Activated T-helper 1 cell treated with anti-CD3 and anti-CD28 coated beads, Interleukin-12 subunit alpha, Interleukin-12 subunit beta, Interleukin-2, Interleukin-4 antibody, amounts not matched to agents 30 ng/mL and 10 ng/mL and 1 ng/mL, durations not matched to agents 14 hours and 24 hours and 36 hours (primary cell): ENCODE measurements around the gene NXF1. TPM values are rescaled to one million over a fixed set of nuclear protein-coding genes. Genes with fewer than 3 reads are reported as not detected.

ENCODE experiments used
- DNase-seq: peaks from one replicate; pipeline ENCODE4 v3.0.0; 2021; ENCODE audit warnings: low spot score
- H3K27ac Mint-ChIP-seq: one replicate; pipeline ENCODE4 v1.8.0; 2021; ENCODE audit warnings: mild to moderate bottlenecking, mixed read lengths
- H3K27me3 Mint-ChIP-seq: one replicate; pipeline ENCODE4 v1.8.0; 2022; ENCODE audit warnings: mild to moderate bottlenecking, moderate library complexity, mixed read lengths; ENCODE audit not compliant: insufficient read depth
- H3K36me3 Mint-ChIP-seq: one replicate; pipeline ENCODE4 v1.8.0; 2021; ENCODE audit warnings: low read depth, mixed read lengths
- H3K4me1 Mint-ChIP-seq: one replicate; pipeline ENCODE4 v1.8.0; 2021; ENCODE audit warnings: low read depth, mixed read lengths
- H3K4me3 Mint-ChIP-seq: one replicate; pipeline ENCODE4 v1.8.0; 2021; ENCODE audit warnings: mild to moderate bottlenecking, moderate library complexity, mixed read lengths
- H3K9me3 Mint-ChIP-seq: one replicate; pipeline ENCODE4 v1.8.0; 2021; ENCODE audit warnings: mixed read lengths
- intact Hi-C: fragments of 100-400 bp; cut with micrococcal nuclease; formaldehyde crosslinking; loops from one replicate; pipeline ENCODE4 v1.15.1; 2024
- total RNA-seq: library from RNA; stranded (reverse); gene quantifications from 2 replicates; pipeline ENCODE4 v1.2.3, GENCODE V29; 2022

NXF1 gene
- total RNA-seq, 1 donor from 2014 or later, result 155 TPM

DNA sequence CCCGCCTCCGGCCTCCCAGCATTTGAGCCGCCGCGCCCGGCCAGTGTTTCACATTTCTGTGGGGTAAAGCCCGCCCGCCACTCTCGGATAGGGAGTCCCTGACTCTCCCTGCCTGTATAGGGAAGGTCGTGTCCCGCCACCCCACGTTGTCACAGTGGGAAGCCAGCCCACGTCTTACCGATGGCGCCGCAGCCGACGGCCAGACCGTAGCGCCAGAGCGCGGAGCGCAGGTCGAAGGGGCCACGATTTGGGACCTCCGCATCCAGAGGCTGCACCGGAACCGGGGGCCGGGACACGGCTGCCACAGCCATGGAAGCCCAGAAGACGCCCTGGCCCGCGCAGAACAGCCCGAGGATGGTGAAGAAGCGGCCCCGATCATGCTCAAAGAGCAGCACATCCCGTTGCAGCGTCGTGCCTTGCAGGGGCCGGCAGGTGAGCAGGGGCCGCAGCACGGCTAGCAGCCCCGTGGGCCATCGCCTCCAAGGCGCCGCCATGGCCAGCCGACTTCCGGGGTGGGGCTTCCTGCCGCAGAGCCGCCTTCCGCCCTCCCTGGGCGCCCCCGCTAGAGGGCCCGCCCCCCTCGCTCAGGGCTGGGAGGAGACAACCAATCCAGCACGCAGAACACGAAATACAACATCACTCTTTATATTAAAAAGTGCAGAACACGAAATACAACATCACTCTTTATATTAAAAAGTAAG is 13.6 kb downstream of the NXF1 start, which contains the start of gene TMEM223:
Gene TMEM223, minus strand, starts transcription at position 506 of the 701 bp plus-strand sequence. Its CDS starts 12 bp downstream, at position 494.
- H3K4me3 Mint-ChIP-seq, result peak within 1 kb of the TSS; percentile 91
- peak; percentile 89 for DNase-seq
- peak within 1 kb of the TSS; percentile 77 for H3K27ac Mint-ChIP-seq
- peaks cover 55% of the 10 kb centered on the region for H3K36me3 Mint-ChIP-seq
- intact Hi-C loops, result loop anchor here (1.0 kb wide), 3 partner anchors 14 to 41 kb away; partner anchors contain the start of genes NXF1, STX5, TAF6L and TEX54
- no peaks in the 10 kb centered on the region for H3K9me3 Mint-ChIP-seq
- H3K27me3 Mint-ChIP-seq, result no peaks in the 10 kb centered on the region
- H3K4me1 Mint-ChIP-seq, result peaks cover 40% of the 10 kb centered on the region

DNA sequence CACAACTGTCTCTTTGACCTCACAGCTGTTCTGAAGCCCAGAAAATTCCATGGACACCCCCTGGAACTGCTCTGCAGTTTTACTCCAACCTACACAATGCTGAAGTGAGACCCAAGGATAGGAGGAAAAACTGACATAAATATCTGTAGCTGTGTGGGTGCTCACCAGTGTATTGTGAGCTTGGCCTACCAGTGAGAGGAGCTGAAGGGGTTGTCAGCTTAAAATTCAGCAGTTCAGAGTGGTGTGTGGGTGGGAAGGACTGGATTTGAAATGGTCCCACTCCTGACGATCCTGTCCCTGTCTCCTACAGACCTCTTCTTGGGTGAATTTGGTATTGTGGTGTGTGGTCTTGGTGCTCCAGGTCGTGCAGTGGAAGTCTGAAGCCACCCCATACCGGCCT is 15.7 kb downstream of the NXF1 start:
- Mint-ChIP-seq H3K36me3 (peaks cover 44% of the 10 kb centered on the region), H3K27ac (peak overlapping the region; percentile 57), H3K9me3 (no peaks in the 10 kb centered on the region), H3K4me1 (peaks cover 49% of the 10 kb centered on the region), H3K27me3 (no peaks in the 10 kb centered on the region), H3K4me3 (peak overlapping the region; percentile 95)
- intact Hi-C loops, result no loop called here
- no peak for DNase-seq

GRCh38 chr11:62788991-62789390 is 16.2 kb downstream of the NXF1 start:
- intact Hi-C loops, result no loop called here

GRCh38 chr11:62787005-62787759 is 18.1 kb downstream of the NXF1 start, which contains the start of gene TMEM179B:
TMEM179B (plus strand) TSS chr11:62787402; CDS start chr11:62787432, 30 bp downstream.
- H3K27ac Mint-ChIP-seq, result peak within 1 kb of the TSS; percentile 94
- H3K27me3 Mint-ChIP-seq, result no peaks in the 10 kb centered on the region
- intact Hi-C loops, result loop anchor here (1.0 kb wide), 8 partner anchors 18 to 196 kb away; partner anchors contain the start of genes NXF1, POLR2G, SLC3A2 and STX5
- H3K9me3 Mint-ChIP-seq, result no peaks in the 10 kb centered on the region
- DNase-seq, result peak; percentile 96
- peaks cover 31% of the 10 kb centered on the region for H3K36me3 Mint-ChIP-seq
- peak within 1 kb of the TSS; percentile 95 for H3K4me3 Mint-ChIP-seq
- peaks cover 42% of the 10 kb centered on the region for H3K4me1 Mint-ChIP-seq

More at GRCh38 chr11:62788991-62789390, 16.2 kb downstream of the NXF1 start:
- H3K4me1 Mint-ChIP-seq, result peaks cover 49% of the 10 kb centered on the region
- peak overlapping the region; percentile 95 for H3K4me3 Mint-ChIP-seq
- no peaks in the 10 kb centered on the region for H3K27me3 Mint-ChIP-seq
- H3K9me3 Mint-ChIP-seq, result no peaks in the 10 kb centered on the region
- H3K36me3 Mint-ChIP-seq, result peaks cover 38% of the 10 kb centered on the region
- peak overlapping the region; percentile 57 for H3K27ac Mint-ChIP-seq
- DNase-seq, result no peak

- Mint-ChIP-seq H3K9me3 (no peaks in the 10 kb centered on the region), H3K4me1 (peaks cover 39% of the 10 kb centered on the region), H3K27me3 (no peaks in the 10 kb centered on the region), H3K27ac (peak overlapping the region; percentile 80), H3K36me3 (peaks cover 28% of the 10 kb centered on the region), H3K4me3 (peak overlapping the region; percentile 91)
- peak; percentile 85 for DNase-seq
- intact Hi-C loops, result loop anchor here (1.0 kb wide), 11 partner anchors 15 to 195 kb away; partner anchors contain the start of genes NXF1, POLR2G, SLC3A2 and STX5
These were observed 18.8 kb downstream of the NXF1 start for GRCh38 chr11:62786318-62787004.

GRCh38 chr11:62782753-62783152 is 22.5 kb downstream of the NXF1 start:
- Mint-ChIP-seq H3K4me3 (no peak overlapping the region), H3K27me3 (no peaks in the 10 kb centered on the region), H3K36me3 (peaks cover 14% of the 10 kb centered on the region), H3K9me3 (no peaks in the 10 kb centered on the region), H3K4me1 (peaks cover 12% of the 10 kb centered on the region), H3K27ac (no peak overlapping the region)
- DNase-seq, result no peak
- intact Hi-C loops, result no loop called here

DNA sequence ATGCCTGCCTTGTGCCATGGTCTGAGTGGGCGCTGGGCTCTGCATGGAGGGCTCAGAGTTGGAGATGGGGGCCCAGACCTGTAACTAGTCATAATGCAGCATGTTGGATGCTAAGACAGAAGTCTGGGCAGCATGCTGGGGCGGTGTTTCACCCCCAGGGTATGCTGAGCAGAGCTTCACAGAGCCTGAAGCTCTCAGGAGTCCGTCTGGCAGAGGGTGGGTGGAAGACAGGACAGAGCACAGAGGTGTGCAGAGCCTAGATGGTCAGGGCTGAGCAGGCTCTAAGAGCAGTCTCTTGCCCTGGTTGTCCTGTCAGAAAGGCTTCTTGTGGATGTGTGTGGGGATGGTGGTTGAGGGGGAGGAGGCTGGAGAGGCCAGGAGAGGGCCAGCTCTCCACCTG is 26.8 kb downstream of the NXF1 start:
- intact Hi-C loops, result no loop called here
- Mint-ChIP-seq H3K27ac (peak overlapping the region; percentile 76), H3K4me3 (no peak overlapping the region), H3K9me3 (no peaks in the 10 kb centered on the region), H3K4me1 (peaks cover 13% of the 10 kb centered on the region), H3K36me3 (peaks cover 15% of the 10 kb centered on the region), H3K27me3 (no peaks in the 10 kb centered on the region)
- no peak for DNase-seq

- Mint-ChIP-seq H3K4me3 (peak overlapping the region; percentile 27), H3K9me3 (no peaks in the 10 kb centered on the region), H3K4me1 (peaks cover 13% of the 10 kb centered on the region), H3K27ac (peak overlapping the region; percentile 95), H3K36me3 (peaks cover 15% of the 10 kb centered on the region), H3K27me3 (no peaks in the 10 kb centered on the region)
- DNase-seq, result no peak
- intact Hi-C loops, result no loop called here
These were observed 27.9 kb downstream of the NXF1 start for GRCh38 chr11:62777389-62777788.

GRCh38 chr11:62775646-62776045 is 29.6 kb downstream of the NXF1 start:
- Mint-ChIP-seq H3K27ac (no peak overlapping the region), H3K4me1 (peaks cover 27% of the 10 kb centered on the region), H3K27me3 (no peaks in the 10 kb centered on the region), H3K9me3 (no peaks in the 10 kb centered on the region), H3K4me3 (no peak overlapping the region), H3K36me3 (peaks cover 15% of the 10 kb centered on the region)
- intact Hi-C loops, result no loop called here
- no peak for DNase-seq

DNA sequence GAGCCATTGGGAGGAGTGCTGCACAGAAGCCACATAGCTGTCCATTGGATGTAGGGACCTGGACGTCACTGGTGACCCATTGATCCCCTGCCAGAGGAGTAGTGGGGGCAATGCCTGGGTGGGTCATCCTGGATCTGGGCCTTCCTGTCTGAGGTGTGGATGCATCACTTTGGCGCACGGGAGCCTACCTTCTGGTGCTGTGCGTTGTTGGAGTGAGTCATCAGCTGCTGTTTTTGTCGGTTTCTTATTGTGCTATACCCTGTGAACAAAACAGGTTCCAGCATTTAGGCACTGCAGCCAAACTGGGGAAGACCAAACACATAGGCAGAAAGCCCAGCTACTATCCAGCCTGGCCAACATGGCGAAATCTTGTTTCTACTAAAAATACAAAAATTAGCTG is 30.8 kb downstream of the NXF1 start:
- no peak overlapping the region for H3K4me3 Mint-ChIP-seq

GRCh38 chr11:62771144-62772021 is 33.9 kb downstream of the NXF1 start, which contains the start of gene TAF6L:
TAF6L (plus strand) TSS chr11:62771396; CDS start chr11:62775784, 4,388 bp downstream.
- no peaks in the 10 kb centered on the region for H3K9me3 Mint-ChIP-seq
- peak within 1 kb of the TSS; percentile 89 for H3K4me3 Mint-ChIP-seq
- DNase-seq, result peak; percentile 91
- no peaks in the 10 kb centered on the region for H3K27me3 Mint-ChIP-seq
- intact Hi-C loops, result loop anchor here (1.0 to 5.0 kb wide), 14 partner anchors 10 to 911 kb away; partner anchors contain the start of genes GANAB, MTA2, NXF1 and POLR2G
- peaks cover 10% of the 10 kb centered on the region for H3K36me3 Mint-ChIP-seq
- peaks cover 30% of the 10 kb centered on the region for H3K4me1 Mint-ChIP-seq
- H3K27ac Mint-ChIP-seq, result peak within 1 kb of the TSS; percentile 91

More for the DNA sequence above, 30.8 kb downstream of the NXF1 start:
- H3K27me3 Mint-ChIP-seq, result no peaks in the 10 kb centered on the region
- intact Hi-C loops, result loop anchor here (5.0 kb wide), 1 partner anchor 908 kb away; the partner anchor contains the start of gene RTN3
- H3K36me3 Mint-ChIP-seq, result peaks cover 17% of the 10 kb centered on the region
- no peak overlapping the region for H3K27ac Mint-ChIP-seq
- H3K9me3 Mint-ChIP-seq, result no peaks in the 10 kb centered on the region
- no peak for DNase-seq
- peaks cover 39% of the 10 kb centered on the region for H3K4me1 Mint-ChIP-seq
